Neutrophil (primary cell): ENCODE measurements around the gene RABGAP1.

Experiments
- H3K27ac ChIP-seq: fragments of 200-600 bp; sonication (generic); 2 replicates; pipeline ENCODE4 v1.5.1; 2016; ENCODE audit warnings: mild to moderate bottlenecking, moderate library complexity
- H3K27me3 ChIP-seq: fragments of 200-600 bp; sonication (generic); 2 replicates; pipeline ENCODE4 v1.6.0; 2016; ENCODE audit warnings: mild to moderate bottlenecking
- H3K36me3 ChIP-seq: fragments of 200-600 bp; sonication (generic); 2 replicates; pipeline ENCODE4 v1.5.1; 2017
- H3K4me1 ChIP-seq, 2 experiments: fragments of 200-600 bp in 1 of 2; sonication (generic) in 1 of 2; 1 replicate in 1 of 2; 2 replicates in 1 of 2; pipeline versions ENCODE4 v1.5.1 to v1.6.1; 2013 to 2016; ENCODE audit warnings: low read depth in 1 of 2, low read length in 1 of 2, mild to moderate bottlenecking in 1 of 2, moderate library complexity in 1 of 2; ENCODE audit not compliant: control insufficient read depth in 1 of 2, insufficient read depth in 1 of 2
- H3K4me3 ChIP-seq, 2 experiments: fragments of 200-600 bp in 1 of 2; sonication (generic) in 1 of 2; 1 replicate in 1 of 2; 2 replicates in 1 of 2; pipeline ENCODE4 v1.5.1; 2013 to 2016; ENCODE audit warnings: low read depth in 1 of 2, low read length in 1 of 2, mild to moderate bottlenecking in 1 of 2, moderate library complexity in 1 of 2
- H3K9me3 ChIP-seq: fragments of 200-600 bp; sonication (generic); 2 replicates; pipeline ENCODE4 v1.5.1; 2016
- TF ChIP-seq, protein P1 (sequence below): fragments of 200-600 bp; sonication (generic); IDR thresholded peaks from 2 replicates; pipeline ENCODE4 v1.5.1; 2016; ENCODE audit warnings: antibody characterized with exemption

The RABGAP1 gene

GRCh38 chr9:122929796-122930354 is 10.9 kb upstream of the RABGAP1 start:
- Histone ChIP-seq H3K4me3 (no peak overlapping the region), H3K27ac (no peak overlapping the region), H3K9me3 (no peaks in the 10 kb centered on the region), H3K36me3 (no peaks in the 10 kb centered on the region), H3K4me1 (peaks cover 25 to 29% of the 10 kb centered on the region in 2 experiments), H3K27me3 (no peaks in the 10 kb centered on the region)
- TF ChIP-seq, protein P1, sequence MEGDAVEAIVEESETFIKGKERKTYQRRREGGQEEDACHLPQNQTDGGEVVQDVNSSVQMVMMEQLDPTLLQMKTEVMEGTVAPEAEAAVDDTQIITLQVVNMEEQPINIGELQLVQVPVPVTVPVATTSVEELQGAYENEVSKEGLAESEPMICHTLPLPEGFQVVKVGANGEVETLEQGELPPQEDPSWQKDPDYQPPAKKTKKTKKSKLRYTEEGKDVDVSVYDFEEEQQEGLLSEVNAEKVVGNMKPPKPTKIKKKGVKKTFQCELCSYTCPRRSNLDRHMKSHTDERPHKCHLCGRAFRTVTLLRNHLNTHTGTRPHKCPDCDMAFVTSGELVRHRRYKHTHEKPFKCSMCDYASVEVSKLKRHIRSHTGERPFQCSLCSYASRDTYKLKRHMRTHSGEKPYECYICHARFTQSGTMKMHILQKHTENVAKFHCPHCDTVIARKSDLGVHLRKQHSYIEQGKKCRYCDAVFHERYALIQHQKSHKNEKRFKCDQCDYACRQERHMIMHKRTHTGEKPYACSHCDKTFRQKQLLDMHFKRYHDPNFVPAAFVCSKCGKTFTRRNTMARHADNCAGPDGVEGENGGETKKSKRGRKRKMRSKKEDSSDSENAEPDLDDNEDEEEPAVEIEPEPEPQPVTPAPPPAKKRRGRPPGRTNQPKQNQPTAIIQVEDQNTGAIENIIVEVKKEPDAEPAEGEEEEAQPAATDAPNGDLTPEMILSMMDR = no peak

DNA sequence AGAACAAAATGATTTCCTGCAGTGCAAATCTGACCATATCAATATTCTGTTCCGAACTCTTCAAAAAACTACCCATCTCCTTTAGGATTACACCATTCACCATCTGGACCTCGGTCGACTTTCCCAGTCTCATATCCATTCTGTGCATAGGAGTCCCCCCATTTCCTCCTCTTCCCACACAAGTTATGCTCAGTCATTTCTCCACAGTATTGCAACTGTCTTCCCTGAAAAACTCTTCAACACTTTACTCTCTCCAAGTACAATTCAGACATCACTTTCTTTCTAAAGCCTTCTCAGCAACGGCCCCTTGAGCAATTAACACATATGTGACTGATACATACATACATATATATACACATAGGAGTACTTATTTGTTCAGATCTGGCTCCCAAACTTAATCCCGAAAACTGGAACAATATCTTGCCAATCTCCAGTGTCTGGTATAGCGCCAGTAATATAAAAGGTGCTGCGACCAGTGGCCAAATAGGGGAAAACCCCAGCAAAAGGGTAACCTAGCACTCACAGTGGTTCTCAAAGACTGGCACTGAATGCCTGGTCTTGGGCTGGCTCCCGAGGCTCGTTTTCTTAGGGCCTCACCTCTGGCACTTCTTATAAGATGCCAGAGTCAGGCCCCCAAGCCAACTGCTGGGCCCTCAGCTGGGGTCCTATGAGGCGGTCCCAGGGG is 10.1 kb upstream of the RABGAP1 start:
- peak overlapping the region; percentile 80 for H3K27ac ChIP-seq

DNA sequence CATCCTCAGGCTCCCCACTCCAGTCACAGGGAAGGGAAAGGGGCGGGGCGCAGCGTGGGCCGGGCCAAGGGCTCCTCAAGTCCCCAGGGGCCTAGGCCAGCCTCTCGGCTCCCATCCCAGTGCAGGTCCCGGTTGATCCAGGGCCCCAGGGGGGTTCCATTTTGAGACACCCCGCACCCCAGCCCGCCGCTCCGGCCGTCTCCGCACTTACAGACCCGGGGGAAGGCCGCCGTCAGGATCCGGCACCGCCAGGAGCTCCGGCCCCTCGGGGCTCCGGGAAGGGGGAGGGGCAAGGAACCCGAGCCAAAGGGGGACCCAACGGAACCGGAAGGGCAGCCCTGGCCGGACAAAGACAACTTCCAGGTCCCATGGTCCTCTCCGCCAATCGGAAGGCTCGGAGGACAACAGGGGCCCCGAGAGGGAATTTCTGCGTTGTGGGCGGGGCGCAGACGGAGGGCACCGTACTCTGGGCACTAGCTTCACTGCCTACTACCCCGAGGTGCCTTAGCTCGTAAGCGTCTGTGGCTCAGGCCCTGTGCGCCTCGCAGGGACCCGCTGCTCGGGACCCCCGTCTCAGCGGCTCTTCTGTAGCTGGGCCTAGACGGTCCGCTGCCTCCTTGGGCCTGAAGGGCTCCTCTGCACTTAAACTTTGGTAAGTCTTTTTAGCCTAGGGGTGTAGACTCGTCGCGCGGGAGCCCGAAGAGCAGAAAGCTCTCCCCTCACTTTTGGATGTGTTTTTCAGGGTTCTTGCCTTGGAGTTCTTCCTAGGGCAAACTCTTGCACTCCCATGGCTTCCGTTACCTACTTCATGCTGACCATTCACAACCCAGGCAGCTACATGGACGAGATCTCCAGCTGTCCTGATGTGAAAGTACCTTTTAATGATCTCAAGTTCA is 9.3 kb upstream of the RABGAP1 start, which contains the start of gene ZBTB26:
Gene ZBTB26, minus strand, starts transcription at position 287 of the 896 bp plus-strand sequence. CDS start 11,578 bp downstream, outside the sequence.
- H3K4me1 ChIP-seq = peaks cover 25 to 29% of the 10 kb centered on the region in 2 experiments
- H3K36me3 ChIP-seq = peaks cover 3% of the 10 kb centered on the region
- no peaks in the 10 kb centered on the region for H3K9me3 ChIP-seq
- H3K27ac ChIP-seq = peak within 1 kb of the TSS; percentile 80
- TF ChIP-seq, protein P1 = no peak
- H3K4me3 ChIP-seq = peak within 1 kb of the TSS; percentile 77 to 96
- no peaks in the 10 kb centered on the region for H3K27me3 ChIP-seq

More for the DNA sequence above, 10.1 kb upstream of the RABGAP1 start:
- no peaks in the 10 kb centered on the region for H3K36me3 ChIP-seq
- H3K27me3 ChIP-seq = no peaks in the 10 kb centered on the region
- TF ChIP-seq, protein P1 = no peak
- H3K4me3 ChIP-seq = peak overlapping the region; percentile 77 to 96
- H3K9me3 ChIP-seq = no peaks in the 10 kb centered on the region
- H3K4me1 ChIP-seq = peaks cover 25 to 29% of the 10 kb centered on the region in 2 experiments

GRCh38 chr9:122936464-122936863 is 4.4 kb upstream of the RABGAP1 start:
- peaks cover 20% of the 10 kb centered on the region for H3K36me3 ChIP-seq

DNA sequence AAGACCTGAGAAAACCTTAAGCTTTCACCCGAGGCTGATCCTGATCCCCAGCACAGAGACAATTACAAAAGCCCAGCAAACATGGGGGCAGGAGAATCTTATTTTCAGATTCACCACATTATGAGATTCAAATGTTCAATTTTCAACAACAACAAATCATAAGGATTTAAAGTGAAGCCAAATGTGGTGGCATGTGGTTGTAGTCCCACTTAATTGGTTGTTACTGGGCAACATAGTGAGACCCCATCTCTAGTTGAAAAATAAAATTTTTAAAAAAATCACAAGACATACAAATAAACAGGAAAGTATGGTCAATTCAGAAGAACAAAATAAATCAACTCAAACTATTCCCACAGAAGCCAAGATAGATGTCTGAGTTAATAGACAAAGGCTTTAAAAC is 3.9 kb upstream of the RABGAP1 start:
- Histone ChIP-seq H3K36me3 (peaks cover 20% of the 10 kb centered on the region), H3K27me3 (no peaks in the 10 kb centered on the region), H3K4me1 (peaks cover 27 to 28% of the 10 kb centered on the region in 2 experiments), H3K27ac (no peak overlapping the region), H3K4me3 (no peak overlapping the region), H3K9me3 (no peaks in the 10 kb centered on the region)
- TF ChIP-seq, protein P1 = no peak

More at GRCh38 chr9:122936464-122936863, 4.4 kb upstream of the RABGAP1 start:
- TF ChIP-seq, protein P1 = no peak
- Histone ChIP-seq H3K4me3 (no peak overlapping the region), H3K27ac (no peak overlapping the region), H3K27me3 (no peaks in the 10 kb centered on the region), H3K9me3 (no peaks in the 10 kb centered on the region), H3K4me1 (peaks cover 25 to 27% of the 10 kb centered on the region in 2 experiments)
